HL-60/S4 treated with retinoic acid at 250 ng/mL for 4 days and 3 days (cell line): ENCODE measurements around the gene MAL.

Source experiments
- in situ Hi-C: fragments of 300-500 bp; cut with MboI; formaldehyde crosslinking; loops from 2 replicates; pipeline ENCODE4 v1.7.0; 2022; ENCODE audit warnings: low sequenced_read_pairs

Gene MAL

GRCh38 chr2:95015261-95015912 lies 10.1 kb upstream of the MAL start:
- in situ Hi-C loops = no loop called here

GRCh38 chr2:95016616-95017015 lies 8.9 kb upstream of the MAL start:
- in situ Hi-C loops = no loop called here

- in situ Hi-C loops = no loop called here
Observed at GRCh38 chr2:95017071-95017501, 8.4 kb upstream of the MAL start.

GRCh38 chr2:95017836-95018235 lies 7.7 kb upstream of the MAL start:
- in situ Hi-C loops = no loop called here

- in situ Hi-C loops = no loop called here
Observed at GRCh38 chr2:95018301-95018700, 7.2 kb upstream of the MAL start.

GRCh38 chr2:95018861-95019550 lies 6.5 kb upstream of the MAL start:
- in situ Hi-C loops = no loop called here

- in situ Hi-C loops = no loop called here
Observed at GRCh38 chr2:95019572-95019971, 5.9 kb upstream of the MAL start.

- in situ Hi-C loops = no loop called here
Observed at GRCh38 chr2:95020275-95021022, 5.1 kb upstream of the MAL start.

GRCh38 chr2:95021023-95021416 lies 4.5 kb upstream of the MAL start:
- in situ Hi-C loops = no loop called here

- in situ Hi-C loops = no loop called here
Observed at GRCh38 chr2:95021847-95022246, 3.7 kb upstream of the MAL start.

- in situ Hi-C loops = no loop called here
Observed at GRCh38 chr2:95022309-95023221, 2.9 kb upstream of the MAL start.

- in situ Hi-C loops = no loop called here
Observed at GRCh38 chr2:95023222-95023597, 2.3 kb upstream of the MAL start.

GRCh38 chr2:95024371-95024770 lies 1.1 kb upstream of the MAL start:
- in situ Hi-C loops = no loop called here

- in situ Hi-C loops = no loop called here
Observed at GRCh38 chr2:95024960-95025405, 525 bp upstream of the MAL start.

- in situ Hi-C loops = no loop called here
Observed at GRCh38 chr2:95026471-95027368, 1.2 kb downstream of the MAL start.

- in situ Hi-C loops = no loop called here
Observed at GRCh38 chr2:95027369-95027720, 1.8 kb downstream of the MAL start.

GRCh38 chr2:95029898-95030341 lies 4.4 kb downstream of the MAL start:
- in situ Hi-C loops = no loop called here

GRCh38 chr2:95030496-95030895 lies 5.0 kb downstream of the MAL start:
- in situ Hi-C loops = no loop called here

- in situ Hi-C loops = no loop called here
Observed at GRCh38 chr2:95031076-95031725, 5.7 kb downstream of the MAL start.
